GM12864 (cell line): ENCODE data around the gene LCE3A.
"Not testable (repeated sequence)": the region's sequence is repeated elsewhere in the genome, so short reads cannot be mapped to it uniquely, and the experiment has no call there.

Source experiments
- DNase-seq: peaks from one replicate; pipeline ENCODE4 v3.0.0-alpha.2; 2011; ENCODE audit warnings: low read depth
- H3K4me3 ChIP-seq: 2 replicates; pipeline ENCODE4 v1.5.1; 2011; ENCODE audit warnings: mild to moderate bottlenecking, low read depth, low read length, control low read depth
- CTCF ChIP-seq: IDR thresholded peaks from 2 replicates; pipeline ENCODE4 v1.5.1; 2011; ENCODE audit warnings: low read depth, mild to moderate bottlenecking, moderate library complexity, low read length, control low read depth, inconsistent platforms; ENCODE audit errors: missing control alignments

LCE3A gene, protein sequence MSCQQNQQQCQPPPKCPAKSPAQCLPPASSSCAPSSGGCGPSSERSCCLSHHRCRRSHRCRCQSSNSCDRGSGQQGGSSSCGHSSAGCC

DNA sequence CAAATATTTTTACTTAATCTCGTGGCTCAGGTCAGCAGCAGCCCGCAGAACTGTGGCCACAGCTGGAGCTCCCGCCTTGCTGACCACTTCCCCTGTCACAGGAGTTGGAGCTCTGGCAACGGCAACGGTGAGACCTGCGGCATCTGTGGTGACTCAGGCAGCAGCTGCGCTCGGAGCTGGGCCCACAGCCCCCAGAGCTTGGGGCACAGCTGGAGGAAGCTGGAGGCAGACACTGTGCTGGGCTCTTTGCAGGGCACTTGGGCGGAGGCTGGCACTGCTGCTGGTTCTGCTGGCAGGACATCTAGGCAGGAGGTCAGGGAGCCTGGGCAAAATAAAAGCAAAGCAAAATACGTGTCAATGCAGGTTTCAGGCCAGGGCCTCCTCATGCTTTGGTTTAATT is at the start of gene LCE3A:
Gene LCE3A, minus strand, starts transcription at position 301 of the 400 bp plus-strand sequence. Its CDS starts 0 bp downstream, at position 301.
- no peak for TF ChIP-seq CTCF
- H3K4me3 ChIP-seq: no peak within 1 kb of the TSS
- no peak for DNase-seq

DNA sequence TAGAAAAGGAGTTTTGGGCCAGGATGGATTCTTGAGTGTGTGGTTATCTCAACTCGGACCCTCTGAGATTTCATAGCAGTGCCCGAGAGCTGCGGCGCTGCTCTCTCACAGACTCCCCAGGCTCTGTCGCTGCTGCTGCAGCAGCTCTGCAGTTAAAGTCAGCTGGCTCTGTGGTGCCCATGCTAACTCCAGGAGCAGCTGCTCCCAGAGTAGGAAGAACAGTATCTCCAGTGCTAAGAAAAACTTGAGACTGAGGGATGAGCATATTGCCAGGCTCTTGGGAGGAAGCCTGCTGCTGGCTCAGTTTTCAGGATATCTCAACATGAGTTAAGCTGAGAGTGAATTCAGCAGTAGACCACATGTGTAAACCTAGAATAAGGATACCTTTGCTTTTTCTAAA is 44.7 kb upstream of the LCE3A start:
- DNase-seq: no peak
- H3K4me3 ChIP-seq: no peak overlapping the region
- no peak for TF ChIP-seq CTCF

DNA sequence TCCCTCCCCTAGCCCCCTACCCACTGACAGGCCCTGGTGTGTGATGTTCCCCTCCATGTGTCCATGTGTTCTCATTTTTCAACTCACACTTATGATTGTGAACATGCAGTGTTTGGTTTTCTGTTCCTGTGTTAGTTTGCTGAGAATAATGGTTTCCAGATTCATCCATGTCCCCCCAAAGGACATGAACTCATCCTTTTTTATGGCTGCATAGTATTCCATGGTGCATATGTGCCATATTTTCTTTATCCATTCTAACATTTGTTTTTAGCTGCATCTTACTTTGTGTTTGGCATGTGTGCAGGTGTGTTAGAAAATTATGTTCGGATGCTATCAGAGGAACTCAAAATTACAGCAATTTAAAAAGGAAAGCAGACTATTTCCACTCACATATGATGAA is 43.3 kb upstream of the LCE3A start:
- not testable (repeated sequence) for H3K4me3 ChIP-seq, DNase-seq

DNA sequence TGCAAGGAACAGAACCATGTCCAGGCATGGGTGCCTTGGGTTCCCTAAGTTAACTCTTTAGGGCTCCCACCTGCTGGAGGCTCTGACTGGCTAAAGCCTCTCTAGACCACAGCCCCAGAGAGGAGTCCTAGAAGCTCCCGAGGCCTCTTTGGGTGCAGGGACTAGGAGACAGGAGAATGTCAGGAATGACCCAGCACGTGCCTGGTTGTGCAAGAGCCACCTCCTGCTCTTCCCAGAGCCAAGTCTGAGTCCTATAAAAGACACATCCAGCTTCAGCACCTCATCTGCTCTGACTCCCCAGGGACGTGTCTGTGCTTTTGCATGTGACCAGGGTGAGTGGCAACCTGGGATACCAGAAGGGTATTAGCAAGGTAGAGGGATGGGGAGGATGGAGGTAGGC is 40.2 kb upstream of the LCE3A start, which contains the start of gene LCE2D:
Gene LCE2D, plus strand, starts transcription at position 283 of the 400 bp plus-strand sequence. CDS start 726 bp downstream, outside the sequence.
- no peak within 1 kb of the TSS for H3K4me3 ChIP-seq
- no peak for DNase-seq
- TF ChIP-seq CTCF: no peak

GRCh38 chr1:152658649-152659048 is 35.7 kb upstream of the LCE3A start:
- H3K4me3 ChIP-seq: no peak overlapping the region
- TF ChIP-seq CTCF: no peak
- DNase-seq: no peak

DNA sequence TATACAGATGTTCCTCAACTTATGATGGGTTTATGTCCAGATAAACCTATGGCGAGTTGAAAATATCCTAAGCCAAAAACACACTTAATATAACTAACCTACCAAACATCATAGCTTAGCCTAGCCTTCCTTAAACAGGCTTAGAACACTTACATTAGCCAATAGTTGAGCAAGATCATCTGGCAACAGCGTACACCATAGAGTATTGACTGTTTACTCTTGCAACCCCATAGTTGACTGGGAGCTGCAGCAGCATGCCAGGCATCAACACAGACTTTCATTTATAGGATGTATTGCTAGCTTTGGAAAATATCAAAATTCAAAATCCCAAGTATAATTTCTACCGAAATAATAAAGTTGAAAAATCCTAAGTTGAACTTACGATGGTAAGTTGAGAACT is 34.8 kb upstream of the LCE3A start:
- no peak for TF ChIP-seq CTCF
- H3K4me3 ChIP-seq: no peak overlapping the region
- DNase-seq: no peak

DNA sequence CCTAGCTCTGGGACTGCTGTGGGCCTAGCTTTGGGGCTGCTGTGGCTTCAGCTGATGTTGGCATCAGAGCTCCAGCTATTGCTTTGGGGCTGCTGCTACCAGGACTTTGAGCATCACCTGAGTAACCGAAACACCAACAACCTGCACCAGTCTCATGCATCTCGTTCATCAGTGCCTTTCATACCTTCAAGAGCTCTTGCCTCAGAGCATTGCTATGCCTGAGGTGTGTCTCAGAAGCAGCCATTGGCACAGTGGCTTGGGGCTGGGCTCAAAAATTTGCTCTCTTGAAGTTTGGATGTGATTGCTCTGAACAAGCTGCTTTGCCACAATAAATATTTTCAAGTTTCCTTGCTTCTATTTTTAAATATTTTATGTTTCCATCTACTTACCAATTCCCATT is 33.6 kb upstream of the LCE3A start:
- H3K4me3 ChIP-seq: no peak overlapping the region
- no peak for DNase-seq
- TF ChIP-seq CTCF: no peak
